HG03159 (cell line): ENCODE results near the gene MEAF6.
"Not testable (repeated sequence)": the region's sequence is repeated elsewhere in the genome, so short reads cannot be mapped to it uniquely, and the experiment has no call there.

Experiments used
- ATAC-seq: cut with Tn5 transposase; IDR thresholded peaks from one replicate; pipeline ENCODE4 v1.9.1; 2021; ENCODE audit warnings: mild to moderate bottlenecking, moderate library complexity; ENCODE audit not compliant: unreplicated experiment

Gene MEAF6

GRCh38 chr1:37532418-37533156, 18.0 kb upstream of the MEAF6 start:
- not testable (repeated sequence) for ATAC-seq

- ATAC-seq, result not testable (repeated sequence)
These were observed 15.3 kb upstream of the MEAF6 start for GRCh38 chr1:37529888-37530287.

GRCh38 chr1:37519613-37520012, 5.0 kb upstream of the MEAF6 start:
- ATAC-seq, result no peak

DNA sequence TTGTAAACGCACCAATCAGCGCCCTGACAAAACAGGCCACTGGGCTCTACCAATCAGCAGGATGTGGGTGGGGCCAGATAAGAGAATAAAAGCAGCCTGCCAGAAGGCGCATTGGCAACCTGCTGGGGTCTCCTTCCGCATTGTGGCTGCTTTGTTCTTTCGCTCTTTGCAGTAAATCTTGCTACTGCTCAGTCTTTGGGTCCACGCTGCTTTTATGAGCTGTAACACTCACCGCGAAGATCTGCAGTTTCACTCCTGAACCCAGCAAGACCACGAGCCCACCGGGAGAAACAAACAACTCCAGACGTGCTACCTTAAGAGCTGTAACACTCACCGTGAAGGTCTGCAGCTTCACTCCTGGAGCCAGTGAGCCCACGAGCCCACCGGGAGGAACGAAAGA, 4.4 kb upstream of the MEAF6 start:
- ATAC-seq, result not testable (repeated sequence)

DNA sequence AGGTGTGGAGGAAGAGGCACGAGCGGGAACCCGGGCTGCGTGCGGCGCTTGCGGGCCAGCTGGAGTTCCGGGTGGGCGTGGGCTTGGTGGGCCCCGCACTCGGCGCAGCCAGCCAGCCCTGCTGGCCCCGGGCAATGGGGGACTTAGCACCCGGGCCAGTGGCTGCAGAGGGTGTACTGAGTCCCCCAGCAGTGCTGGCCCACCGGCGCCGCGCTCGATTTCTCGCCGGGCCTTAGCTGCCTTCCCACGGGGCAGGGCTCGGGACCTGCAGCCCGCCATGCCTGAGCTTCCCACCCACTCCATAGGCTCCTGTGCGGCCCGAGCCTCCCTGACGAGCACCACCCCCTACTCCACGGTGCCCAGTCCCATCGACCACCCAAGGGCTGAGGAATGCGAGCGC, 3.7 kb upstream of the MEAF6 start:
- not testable (repeated sequence) for ATAC-seq

GRCh38 chr1:37517569-37517968, 3.0 kb upstream of the MEAF6 start:
- no peak for ATAC-seq

DNA sequence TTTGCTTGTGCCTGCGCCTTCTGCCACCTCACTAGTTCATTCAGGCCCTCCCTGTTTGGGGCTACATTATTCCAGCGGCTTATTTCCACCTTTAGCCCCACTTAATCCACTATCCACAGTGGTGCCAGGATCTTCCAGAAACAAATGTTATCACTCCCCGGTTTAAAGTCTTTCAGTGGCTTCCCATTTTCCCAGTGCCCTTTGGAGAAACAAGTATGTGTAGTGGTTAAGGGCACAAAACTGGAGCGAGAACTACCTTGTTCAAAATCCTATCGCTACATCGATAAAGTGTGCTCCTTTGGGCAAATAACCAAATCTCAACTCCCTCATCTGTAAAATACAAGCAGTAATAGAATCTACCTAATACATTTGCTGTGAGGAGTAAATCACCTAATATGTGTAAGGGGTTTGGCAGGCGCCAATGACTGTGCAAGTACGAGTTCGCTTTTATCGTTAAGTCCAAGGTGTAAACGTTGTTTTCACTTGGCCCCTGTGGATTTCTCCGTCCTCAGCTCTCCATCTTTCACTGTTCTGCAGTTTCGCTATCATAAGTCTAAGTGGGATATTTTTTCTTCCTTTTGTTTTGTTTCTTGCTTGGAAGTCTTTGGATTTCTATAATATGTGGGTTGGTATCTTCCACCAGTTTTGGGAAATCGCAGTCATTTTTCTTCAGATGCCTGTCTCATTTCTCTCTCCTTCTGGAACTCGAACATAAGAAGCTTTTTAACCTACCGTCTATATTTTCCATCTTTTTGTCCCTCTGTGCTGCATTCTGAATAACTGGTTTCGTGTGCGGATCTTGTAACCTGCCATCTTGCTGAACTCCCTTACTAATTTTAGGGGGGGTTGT, 844 bp upstream of the MEAF6 start:
- no peak for ATAC-seq

DNA sequence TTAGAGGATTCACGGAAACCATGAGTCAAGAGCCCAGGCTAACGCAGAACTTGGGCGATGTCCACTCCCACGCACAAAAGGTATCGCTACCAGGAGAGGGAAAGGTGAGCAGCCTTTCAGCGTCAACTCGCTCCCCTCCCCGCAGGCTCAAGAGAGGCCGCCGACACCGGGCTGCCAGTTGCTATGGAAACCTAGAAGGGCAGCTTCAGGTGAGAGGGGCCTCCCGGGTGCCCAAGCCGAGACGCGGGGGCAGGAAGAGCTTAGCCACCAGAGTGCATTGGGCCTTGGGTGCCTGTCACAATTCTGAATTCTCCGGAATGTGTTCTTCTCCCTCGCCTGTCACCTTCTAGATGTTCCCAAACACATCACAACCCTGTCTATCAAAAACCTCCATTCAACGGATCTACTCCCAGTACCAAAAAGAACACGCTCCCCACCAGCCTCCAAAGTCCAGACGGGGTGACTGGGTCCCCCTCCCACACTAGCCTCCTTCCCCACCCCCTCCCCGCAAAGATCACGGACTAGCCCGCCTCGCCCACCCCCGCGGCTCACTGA, 694 bp downstream of the MEAF6 start:
- ATAC-seq, result peak; percentile 24

DNA sequence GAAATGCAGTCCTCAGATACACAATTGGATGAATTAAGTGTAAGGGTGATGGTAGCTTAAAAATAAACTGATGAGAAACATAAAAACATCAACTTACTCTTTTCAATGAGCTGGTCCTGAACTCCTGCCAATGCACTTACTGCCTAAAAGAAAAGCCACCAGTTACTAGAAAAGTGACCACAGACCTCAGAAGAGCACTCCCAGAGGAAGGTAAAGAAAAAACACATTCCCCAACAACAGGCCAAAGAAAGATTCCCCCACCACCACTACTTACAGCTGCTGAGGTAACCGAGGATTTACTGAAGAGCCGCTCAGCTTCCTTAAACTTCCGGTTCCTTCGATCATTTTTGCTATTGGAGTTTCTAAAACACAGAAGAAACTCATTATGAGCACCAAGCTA, 5.4 kb downstream of the MEAF6 start:
- no peak for ATAC-seq

DNA sequence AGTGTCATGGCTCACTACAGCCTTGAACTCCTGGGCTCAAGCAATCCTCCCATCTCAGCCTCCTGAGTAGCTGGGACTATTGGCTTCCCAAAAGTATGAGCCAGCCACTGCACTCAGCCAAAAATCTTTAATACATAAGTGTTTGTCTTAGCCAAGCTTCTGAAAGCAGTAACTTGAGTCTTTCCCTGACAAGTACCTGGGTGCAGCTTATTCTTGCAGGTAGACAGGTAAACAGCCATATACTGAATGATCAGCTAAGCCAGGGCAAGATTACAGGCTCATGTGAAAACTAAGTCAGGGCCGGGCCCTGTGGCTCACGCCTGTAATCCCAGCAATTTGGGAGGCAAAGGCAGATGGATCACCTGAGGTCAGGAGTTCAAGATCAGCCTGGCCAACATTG, 7.8 kb downstream of the MEAF6 start:
- ATAC-seq, result no peak

DNA sequence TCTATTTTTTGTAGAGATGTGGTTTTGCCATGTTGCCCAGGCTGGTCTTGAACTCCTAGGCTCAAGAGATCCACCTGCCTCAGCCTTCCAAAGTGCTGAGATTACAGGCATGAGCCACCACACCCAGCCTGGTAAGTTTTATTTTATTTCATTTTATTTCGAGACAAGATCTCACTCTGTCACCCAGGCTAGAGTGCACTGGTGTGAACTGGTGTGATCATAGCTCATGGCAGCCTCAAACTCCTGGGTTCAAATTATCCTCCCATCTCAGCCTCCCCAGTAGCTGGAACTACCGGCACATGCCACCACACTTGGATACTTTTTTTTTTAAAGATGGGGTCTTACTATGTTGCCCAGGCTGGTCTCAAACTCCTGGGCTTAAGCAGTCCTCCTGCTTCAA, 11.8 kb downstream of the MEAF6 start:
- ATAC-seq, result not testable (repeated sequence)

DNA sequence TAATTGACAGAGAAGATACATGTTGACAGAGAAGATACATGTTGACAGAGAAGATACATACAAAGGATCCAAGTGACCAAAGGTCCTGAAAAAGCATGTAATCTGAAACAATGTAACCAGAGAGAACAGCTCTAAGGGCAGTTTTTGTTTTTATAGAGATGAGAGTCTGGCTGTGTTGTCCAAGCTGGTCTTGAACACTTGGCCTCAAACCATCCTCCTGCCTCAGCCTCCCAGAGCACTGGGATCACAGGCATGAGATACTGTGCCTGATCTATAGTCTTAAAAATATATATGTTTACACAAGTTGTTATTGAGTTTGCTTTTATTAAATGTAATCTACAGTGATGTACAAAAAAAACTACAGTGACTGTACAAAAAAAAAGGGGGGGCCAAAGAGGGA, 12.5 kb downstream of the MEAF6 start:
- ATAC-seq, result no peak

DNA sequence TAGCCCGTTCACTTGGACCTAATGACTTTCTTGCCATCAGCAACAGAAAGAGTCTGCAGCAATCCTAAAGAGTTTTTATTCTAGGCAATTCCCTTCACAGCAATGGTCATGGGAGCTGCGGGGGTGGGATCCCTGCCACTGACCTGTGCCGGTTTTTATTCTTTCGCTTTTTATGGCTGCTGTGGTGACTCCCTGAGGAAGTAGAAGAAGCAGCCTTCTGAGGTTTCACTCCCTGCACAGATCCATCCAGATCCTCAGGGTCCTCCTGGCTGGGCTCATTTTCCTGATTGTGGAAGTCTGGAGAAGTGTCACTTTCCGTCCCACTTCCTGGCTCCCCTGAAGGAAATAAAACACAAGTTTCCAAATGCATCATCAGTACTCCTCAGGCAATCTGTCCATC, 12.9 kb downstream of the MEAF6 start:
- ATAC-seq, result no peak

GRCh38 chr1:37498872-37499617, 15.5 kb downstream of the MEAF6 start:
- no peak for ATAC-seq

DNA sequence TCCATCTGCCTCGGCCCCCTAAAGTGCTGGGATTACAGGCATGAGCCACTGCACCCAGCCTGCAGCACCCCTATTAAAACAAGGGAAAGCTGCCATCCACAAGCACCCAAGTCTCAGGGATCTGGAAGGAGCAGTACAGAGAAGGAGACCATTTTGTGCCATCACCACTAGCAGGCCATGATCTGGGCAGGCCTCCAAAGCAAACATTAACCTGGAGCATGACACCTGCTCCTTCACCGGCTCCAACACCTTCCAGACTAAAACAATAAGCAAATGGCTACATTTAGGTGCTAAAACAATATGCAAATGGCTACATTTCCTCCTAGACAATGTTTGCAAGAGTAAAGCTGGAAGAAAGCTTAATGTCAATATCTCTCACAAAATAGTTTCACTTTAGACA, 16.7 kb downstream of the MEAF6 start:
- no peak for ATAC-seq

- no peak for ATAC-seq
These were observed 18.7 kb downstream of the MEAF6 start for GRCh38 chr1:37495875-37496274.

GRCh38 chr1:37493336-37494098, 21.0 kb downstream of the MEAF6 start:
- ATAC-seq, result no peak

DNA sequence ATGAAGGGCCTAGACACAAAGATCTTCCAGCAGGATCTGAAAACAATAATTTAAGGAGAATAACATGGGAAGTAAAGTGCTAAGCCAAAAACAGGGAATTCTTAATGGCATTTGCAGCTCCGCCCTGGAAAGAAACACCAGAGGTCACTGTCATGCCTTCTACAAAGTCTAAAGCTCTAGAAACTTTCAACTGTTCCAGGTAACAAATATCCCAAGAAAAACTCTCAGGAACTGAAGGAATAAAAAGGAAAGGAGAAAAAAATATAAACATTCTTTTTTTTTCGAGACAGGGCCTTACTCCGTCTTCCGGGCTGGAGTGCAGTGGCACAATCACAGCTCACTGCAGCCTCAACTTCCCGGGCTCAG, 27.0 kb downstream of the MEAF6 start:
- no peak for ATAC-seq

DNA sequence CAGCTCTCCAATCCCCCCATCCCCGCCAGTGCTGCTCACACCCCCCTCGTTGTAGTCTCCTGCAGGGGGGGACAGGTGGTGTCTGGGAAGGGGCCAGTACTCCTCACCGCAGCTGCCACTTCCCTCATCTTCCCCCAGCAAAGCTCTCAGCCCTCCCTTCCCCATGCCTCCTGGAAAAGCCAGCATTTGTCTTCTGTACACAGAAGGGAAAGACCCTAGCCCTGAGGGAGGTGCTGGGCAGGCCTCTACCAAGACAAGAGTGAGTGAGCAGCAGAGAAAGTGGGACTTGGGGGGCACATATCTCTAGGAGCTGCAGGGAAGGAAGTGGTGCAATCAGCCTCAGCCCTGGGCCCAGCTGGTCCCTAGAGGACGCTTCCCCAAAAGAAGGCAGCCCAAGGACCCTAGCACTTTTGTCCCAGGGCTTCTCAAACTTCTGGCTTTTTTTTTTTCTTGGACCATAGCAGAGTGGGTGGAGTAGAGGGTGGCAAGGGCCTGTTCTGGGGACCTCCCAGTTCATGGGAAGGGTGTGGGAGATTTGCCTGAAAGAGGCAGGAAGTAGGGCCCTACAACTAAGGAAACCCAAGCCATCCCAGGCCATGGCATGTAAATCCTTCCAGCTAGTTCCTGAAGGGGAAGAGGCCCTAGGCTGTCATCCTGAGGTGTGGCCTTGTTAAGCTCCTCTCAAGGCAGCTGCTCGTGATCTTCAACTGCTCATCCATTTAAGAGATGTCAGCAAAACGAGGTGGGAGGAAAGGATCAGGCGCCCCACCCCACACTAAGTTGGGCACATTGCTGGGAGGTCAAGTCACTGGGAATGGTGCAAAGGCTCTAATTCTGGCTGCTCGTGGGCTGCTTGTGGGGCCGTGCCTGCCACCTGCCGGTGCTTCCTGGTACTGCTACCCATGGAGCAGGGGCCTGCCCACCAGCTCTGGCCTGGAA, 27.6 kb downstream of the MEAF6 start:
- no peak for ATAC-seq
